ENCODE measurements around the gene EMC9.

The EMC9 gene

DNA sequence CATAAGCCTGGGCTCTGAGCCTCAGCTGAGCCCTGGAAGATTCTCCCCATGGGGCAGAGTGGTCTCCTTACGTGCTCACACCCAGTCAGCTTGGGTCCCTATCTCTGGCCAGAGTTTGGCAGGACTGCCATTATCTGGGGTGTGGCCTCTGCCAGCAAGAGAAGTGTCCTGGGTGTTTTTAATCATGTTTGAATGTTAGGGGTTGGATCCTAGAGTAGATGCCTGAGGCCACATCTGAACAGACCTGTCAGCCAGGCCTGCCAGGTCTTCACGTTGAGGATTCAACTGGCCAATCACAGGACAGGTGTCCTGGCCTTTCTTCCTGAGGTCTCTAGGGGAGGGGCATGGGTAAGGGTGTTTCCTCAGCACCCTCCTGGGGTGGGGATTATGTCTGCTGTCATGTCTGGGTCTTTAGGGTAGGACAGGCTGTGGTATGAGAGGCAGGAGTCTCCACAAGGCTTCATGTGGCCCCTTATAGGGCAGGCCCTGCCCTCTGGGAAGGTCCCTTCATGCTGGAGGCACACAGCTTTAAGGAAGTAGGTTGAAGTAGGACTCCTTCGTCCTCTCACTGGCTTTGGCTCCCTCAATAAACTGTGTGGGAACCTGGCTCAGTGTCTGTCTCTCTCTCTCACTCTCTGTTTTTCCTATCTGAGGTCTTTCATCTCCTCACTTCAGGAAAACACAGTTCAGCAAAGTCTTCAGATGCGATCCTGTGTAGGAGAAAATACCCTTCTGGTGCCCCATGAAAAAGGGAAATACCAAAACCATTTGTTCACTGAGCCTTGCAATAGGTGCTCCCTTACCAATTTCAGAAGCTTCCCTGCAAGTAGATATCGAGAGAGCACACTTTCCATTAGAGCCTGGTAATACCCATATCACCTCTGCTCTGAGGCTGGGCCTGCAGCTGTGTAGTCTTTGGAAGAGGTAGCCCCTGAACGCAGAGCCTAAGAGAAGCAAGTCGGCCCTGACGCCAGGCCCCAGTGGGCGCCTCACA is 17.7 kb downstream of the EMC9 start:
- Histone ChIP-seq H4K20me1 (ENCODE audit: insufficient read depth) (no peaks in the 10 kb centered on the region), H3K27me3 (ENCODE audit: insufficient read depth, low read depth) (no peaks in the 10 kb centered on the region), H3K27ac (no peak overlapping the region), H3K4me2 (no peak overlapping the region), H3K4me3 (IDR thresholded peaks at IDR 0.05; ENCODE audit: insufficient read depth, low read depth, low read length) (no peak overlapping the region), H3K79me2 (ENCODE audit: insufficient read depth, low read depth) (no peaks in the 10 kb centered on the region), H3K9ac (no peak overlapping the region), H3K4me1 (ENCODE audit: low read depth, poor library complexity, severe bottlenecking) (no peaks in the 10 kb centered on the region), H3K36me3 (ENCODE audit: insufficient read depth) (no peaks in the 10 kb centered on the region), H2AFZ (ENCODE audit: low read depth) (no peak overlapping the region)
- TF ChIP-seq, protein P1, sequence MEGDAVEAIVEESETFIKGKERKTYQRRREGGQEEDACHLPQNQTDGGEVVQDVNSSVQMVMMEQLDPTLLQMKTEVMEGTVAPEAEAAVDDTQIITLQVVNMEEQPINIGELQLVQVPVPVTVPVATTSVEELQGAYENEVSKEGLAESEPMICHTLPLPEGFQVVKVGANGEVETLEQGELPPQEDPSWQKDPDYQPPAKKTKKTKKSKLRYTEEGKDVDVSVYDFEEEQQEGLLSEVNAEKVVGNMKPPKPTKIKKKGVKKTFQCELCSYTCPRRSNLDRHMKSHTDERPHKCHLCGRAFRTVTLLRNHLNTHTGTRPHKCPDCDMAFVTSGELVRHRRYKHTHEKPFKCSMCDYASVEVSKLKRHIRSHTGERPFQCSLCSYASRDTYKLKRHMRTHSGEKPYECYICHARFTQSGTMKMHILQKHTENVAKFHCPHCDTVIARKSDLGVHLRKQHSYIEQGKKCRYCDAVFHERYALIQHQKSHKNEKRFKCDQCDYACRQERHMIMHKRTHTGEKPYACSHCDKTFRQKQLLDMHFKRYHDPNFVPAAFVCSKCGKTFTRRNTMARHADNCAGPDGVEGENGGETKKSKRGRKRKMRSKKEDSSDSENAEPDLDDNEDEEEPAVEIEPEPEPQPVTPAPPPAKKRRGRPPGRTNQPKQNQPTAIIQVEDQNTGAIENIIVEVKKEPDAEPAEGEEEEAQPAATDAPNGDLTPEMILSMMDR (conservative IDR thresholded peaks at IDR 0.05; ENCODE audit: low read depth, low read length): no peak

DNA sequence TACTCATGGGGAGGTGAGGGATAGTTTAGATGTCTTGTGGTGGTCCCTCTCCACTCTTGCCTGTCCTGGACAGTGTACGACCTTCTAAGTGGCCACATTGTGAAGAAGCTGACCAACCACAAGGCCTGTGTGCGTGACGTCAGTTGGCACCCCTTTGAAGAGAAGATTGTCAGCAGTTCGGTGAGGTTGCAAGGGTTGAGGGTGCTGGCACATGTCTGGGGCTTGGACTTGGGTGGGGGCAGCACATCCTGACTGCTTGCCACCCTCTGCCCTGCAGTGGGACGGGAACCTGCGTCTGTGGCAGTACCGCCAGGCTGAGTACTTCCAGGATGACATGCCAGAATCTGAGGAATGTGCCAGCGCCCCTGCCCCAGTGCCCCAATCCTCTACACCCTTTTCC is 18.5 kb downstream of the EMC9 start:
- no peak overlapping the region for H3K4me2 ChIP-seq
- no peaks in the 10 kb centered on the region for H3K36me3 ChIP-seq (ENCODE audit: insufficient read depth)
- H3K27ac ChIP-seq: no peak overlapping the region
- TF ChIP-seq, protein P1 (conservative IDR thresholded peaks at IDR 0.05; ENCODE audit: low read depth, low read length): no peak
- no peak overlapping the region for H3K9ac ChIP-seq
- H3K27me3 ChIP-seq (ENCODE audit: insufficient read depth, low read depth): no peaks in the 10 kb centered on the region
- H3K79me2 ChIP-seq (ENCODE audit: insufficient read depth, low read depth): no peaks in the 10 kb centered on the region
- no peaks in the 10 kb centered on the region for H4K20me1 ChIP-seq (ENCODE audit: insufficient read depth)
- no peak overlapping the region for H3K4me3 ChIP-seq (IDR thresholded peaks at IDR 0.05; ENCODE audit: insufficient read depth, low read depth, low read length)
- H3K4me1 ChIP-seq (ENCODE audit: low read depth, poor library complexity, severe bottlenecking): no peaks in the 10 kb centered on the region
- no peak overlapping the region for H2AFZ ChIP-seq (ENCODE audit: low read depth)

DNA sequence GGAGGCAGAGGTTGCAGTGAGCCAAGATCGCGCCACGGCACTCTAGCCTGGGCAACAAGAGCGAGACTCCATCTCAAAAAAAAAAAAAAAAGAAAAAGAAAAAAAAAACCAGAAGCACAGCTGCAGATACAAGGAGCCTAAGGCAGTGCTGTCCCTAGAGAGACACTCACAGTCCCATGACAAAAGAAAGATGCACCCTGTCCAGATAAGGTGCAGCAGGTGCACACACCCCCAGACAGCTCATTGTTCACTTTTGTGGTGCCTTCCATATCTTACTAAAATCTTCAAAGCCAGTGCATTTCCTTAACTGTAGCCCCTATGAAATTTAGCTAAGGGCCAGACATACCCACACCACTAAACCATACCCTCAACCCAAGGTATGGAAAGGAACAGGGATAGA is 19.0 kb downstream of the EMC9 start:
- no peak overlapping the region for H3K9ac ChIP-seq
- no peaks in the 10 kb centered on the region for H3K79me2 ChIP-seq (ENCODE audit: insufficient read depth, low read depth)
- no peaks in the 10 kb centered on the region for H3K4me1 ChIP-seq (ENCODE audit: low read depth, poor library complexity, severe bottlenecking)
- H3K27ac ChIP-seq: no peak overlapping the region
- H2AFZ ChIP-seq (ENCODE audit: low read depth): no peak overlapping the region
- no peaks in the 10 kb centered on the region for H4K20me1 ChIP-seq (ENCODE audit: insufficient read depth)
- TF ChIP-seq, protein P1 (conservative IDR thresholded peaks at IDR 0.05; ENCODE audit: low read depth, low read length): no peak
- no peak overlapping the region for H3K4me2 ChIP-seq
- H3K4me3 ChIP-seq (IDR thresholded peaks at IDR 0.05; ENCODE audit: insufficient read depth, low read depth, low read length): no peak overlapping the region
- no peaks in the 10 kb centered on the region for H3K27me3 ChIP-seq (ENCODE audit: insufficient read depth, low read depth)
- no peaks in the 10 kb centered on the region for H3K36me3 ChIP-seq (ENCODE audit: insufficient read depth)

DNA sequence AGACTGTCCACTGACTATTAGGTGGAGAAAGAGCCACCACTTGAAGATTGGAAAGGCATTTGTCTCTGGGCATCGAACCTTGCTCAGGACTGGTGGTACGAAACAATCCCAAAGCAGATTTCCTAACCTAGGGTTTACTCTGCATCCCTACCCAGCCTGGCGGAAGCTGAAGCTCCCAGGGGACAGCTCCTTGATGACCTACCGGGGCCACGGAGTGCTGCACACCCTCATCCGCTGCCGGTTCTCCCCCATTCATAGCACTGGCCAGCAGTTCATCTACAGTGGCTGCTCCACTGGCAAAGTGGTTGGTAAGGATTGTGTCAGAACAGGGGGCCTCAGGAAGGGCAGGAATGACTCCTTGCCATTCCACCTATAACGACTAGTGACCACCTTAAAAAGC is 20.2 kb downstream of the EMC9 start:
- no peaks in the 10 kb centered on the region for H3K79me2 ChIP-seq (ENCODE audit: insufficient read depth, low read depth)
- no peak overlapping the region for H3K4me3 ChIP-seq (IDR thresholded peaks at IDR 0.05; ENCODE audit: insufficient read depth, low read depth, low read length)
- H3K27me3 ChIP-seq (ENCODE audit: insufficient read depth, low read depth): no peaks in the 10 kb centered on the region
- no peaks in the 10 kb centered on the region for H4K20me1 ChIP-seq (ENCODE audit: insufficient read depth)
- H3K27ac ChIP-seq: no peak overlapping the region
- H2AFZ ChIP-seq (ENCODE audit: low read depth): no peak overlapping the region
- TF ChIP-seq, protein P1 (conservative IDR thresholded peaks at IDR 0.05; ENCODE audit: low read depth, low read length): no peak
- peaks cover under 1% of the 10 kb centered on the region for H3K4me1 ChIP-seq (ENCODE audit: low read depth, poor library complexity, severe bottlenecking)
- H3K9ac ChIP-seq: no peak overlapping the region
- H3K36me3 ChIP-seq (ENCODE audit: insufficient read depth): no peaks in the 10 kb centered on the region
- H3K4me2 ChIP-seq: no peak overlapping the region
